Amniotic stem cell (primary cell): ENCODE data around the gene TBC1D14.
A peak's percentile ranks its signal among the peaks of the same experiment; 100 is the strongest.
"Not testable (repeated sequence)": the region's sequence is repeated elsewhere in the genome, so short reads cannot be mapped to it uniquely, and the experiment has no call there.

ENCODE experiments used
- DNase-seq: peaks from one replicate; lab custom pipeline; 2025; lab: John Stamatoyannopoulos, UW

The TBC1D14 gene

GRCh38 chr4:7062816-7063215 is 153.2 kb downstream of the TBC1D14 start:
- DNase-seq = no peak

- no peak for DNase-seq
Measured at GRCh38 chr4:7063362-7063761, 153.7 kb downstream of the TBC1D14 start.

- no peak for DNase-seq
Measured at GRCh38 chr4:7066006-7066405, 156.4 kb downstream of the TBC1D14 start.

GRCh38 chr4:7066493-7066892 is 156.9 kb downstream of the TBC1D14 start:
- no peak for DNase-seq

GRCh38 chr4:7067126-7067451 is 157.5 kb downstream of the TBC1D14 start:
- DNase-seq = no peak

- peak; percentile 98 for DNase-seq
Measured at GRCh38 chr4:7067452-7068278, 158.0 kb downstream of the TBC1D14 start, which contains the start of gene GRPEL1. Gene GRPEL1 (minus strand): TSS chr4:7068064. CDS start chr4:7068032, 32 bp downstream.

- no peak for DNase-seq
Measured at GRCh38 chr4:7068279-7068842, 158.7 kb downstream of the TBC1D14 start.

GRCh38 chr4:7068883-7069282 is 159.3 kb downstream of the TBC1D14 start:
- DNase-seq = no peak

- DNase-seq = peak; percentile 43
Measured at GRCh38 chr4:7070729-7071511, 161.3 kb downstream of the TBC1D14 start.

- DNase-seq = no peak
Measured at GRCh38 chr4:7073059-7073458, 163.4 kb downstream of the TBC1D14 start.

- no peak for DNase-seq
Measured at GRCh38 chr4:7073526-7074390, 164.1 kb downstream of the TBC1D14 start.

GRCh38 chr4:7074426-7074825 is 164.8 kb downstream of the TBC1D14 start:
- no peak for DNase-seq

GRCh38 chr4:7075962-7076695 is 166.5 kb downstream of the TBC1D14 start:
- DNase-seq = no peak

GRCh38 chr4:7076696-7077082 is 167.1 kb downstream of the TBC1D14 start:
- DNase-seq = no peak

- DNase-seq = no peak
Measured at GRCh38 chr4:7077371-7077770, 167.7 kb downstream of the TBC1D14 start.

- no peak for DNase-seq
Measured at GRCh38 chr4:7078025-7078424, 168.4 kb downstream of the TBC1D14 start.

- not testable (repeated sequence) for DNase-seq
Measured at GRCh38 chr4:7079483-7079882, 169.9 kb downstream of the TBC1D14 start.

GRCh38 chr4:7079909-7080308 is 170.3 kb downstream of the TBC1D14 start:
- DNase-seq = not testable (repeated sequence)
